H54 (cell line): ENCODE data around the gene ARHGEF6.

Experiments
- DNase-seq: peaks from one replicate; pipeline ENCODE4 v3.0.0; 2011; ENCODE audit warnings: low spot score, mixed read lengths; ENCODE audit not compliant: insufficient read length
- FAIRE-seq: peaks from 3 replicates; lab custom pipeline; 2011; peaks lifted over from hg19 to GRCh38; lab: Jason Lieb, UNC
- POLR2A ChIP-seq: IDR thresholded peaks from 2 replicates; pipeline ENCODE4 v1.6.1; 2011; ENCODE audit warnings: low read depth, mild to moderate bottlenecking, low read length

ARHGEF6 gene

DNA sequence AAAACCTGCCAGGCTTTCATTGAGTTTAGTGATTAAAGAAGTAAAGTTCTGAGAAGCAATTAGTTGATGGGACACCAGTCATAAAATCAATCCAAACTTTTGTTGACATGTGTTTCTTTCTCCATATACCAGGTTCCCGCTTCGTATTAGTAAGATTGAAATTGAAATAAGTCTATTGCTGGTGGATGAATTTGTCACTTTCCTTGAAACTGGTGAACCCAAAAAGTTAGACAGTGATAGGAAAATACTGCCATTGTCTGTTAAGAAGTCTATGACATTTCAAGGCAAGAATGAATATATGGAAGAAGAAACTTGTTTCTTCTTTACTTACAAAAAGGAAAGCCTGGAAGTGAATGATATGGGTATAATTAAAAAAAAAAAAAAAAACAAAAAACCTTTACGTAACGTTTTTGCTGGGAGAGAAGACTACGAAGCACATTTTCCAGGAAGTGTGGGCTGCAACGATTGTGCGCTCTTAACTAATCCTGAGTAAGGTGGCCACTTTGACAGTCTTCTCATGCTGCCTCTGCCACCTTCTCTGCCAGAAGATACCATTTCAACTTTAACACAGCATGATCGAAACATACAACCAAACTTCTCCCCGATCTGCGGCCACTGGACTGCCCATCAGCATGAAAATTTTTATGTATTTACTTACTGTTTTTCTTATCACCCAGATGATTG, 132.9 kb downstream of the ARHGEF6 start, which contains the start of gene CD40LG:
CD40LG (plus strand) TSS at position 482 of the 684 bp plus-strand sequence; CDS start at position 573, 91 bp downstream.
- DNase-seq: no peak
- no peak for TF ChIP-seq POLR2A
- FAIRE-seq: no peak

DNA sequence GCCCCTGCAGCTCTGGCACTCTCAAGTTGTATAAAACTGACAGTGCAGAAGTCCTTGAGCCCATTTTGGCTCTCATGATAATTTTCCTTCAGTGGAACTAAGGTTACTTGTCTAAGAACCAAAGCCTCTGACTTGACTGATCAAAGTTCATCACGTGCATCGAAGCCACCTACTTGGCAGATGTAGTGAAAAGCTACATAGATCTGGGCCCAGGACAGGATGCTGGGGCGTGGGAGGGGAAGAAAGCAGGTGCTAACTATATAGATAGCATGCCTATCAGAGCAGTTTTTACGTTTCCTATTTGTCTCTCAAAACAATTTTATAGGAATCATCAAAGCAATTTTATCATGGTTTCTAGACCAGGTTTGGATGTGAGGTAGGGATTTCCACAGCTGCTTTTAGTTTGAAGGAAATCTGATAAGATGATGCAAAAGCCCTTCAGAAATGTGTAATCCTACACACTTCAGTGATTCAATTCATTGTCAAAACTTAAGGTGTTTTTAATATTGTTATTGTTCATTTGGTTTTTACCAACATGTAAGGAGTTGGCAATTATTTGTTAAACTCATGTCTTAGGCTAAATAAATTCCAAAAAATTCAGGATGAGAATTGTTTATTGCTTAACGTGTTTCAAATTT, 134.0 kb downstream of the ARHGEF6 start:
- FAIRE-seq (no peak), DNase-seq (no peak)
- TF ChIP-seq POLR2A: no peak

DNA sequence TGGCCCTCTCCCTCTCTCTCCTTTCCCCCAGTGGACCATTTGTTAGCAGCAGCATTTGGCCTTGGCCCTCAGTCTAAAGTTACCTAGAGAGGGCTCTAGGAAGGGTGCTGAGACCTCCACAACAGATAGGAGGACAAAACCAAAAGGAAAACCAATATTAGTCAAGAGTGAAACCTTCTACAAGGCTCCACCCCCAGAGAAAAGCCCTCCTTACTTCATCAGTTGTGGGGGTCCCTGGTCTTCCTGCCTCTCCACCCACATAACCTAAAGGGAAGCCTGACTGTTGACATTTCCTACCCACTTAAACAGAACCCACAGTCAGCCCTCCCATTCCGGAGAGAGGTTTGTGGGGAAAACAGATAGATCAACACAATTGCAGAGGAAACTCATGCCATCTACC, 137.5 kb downstream of the ARHGEF6 start:
- no peak for FAIRE-seq
- no peak for TF ChIP-seq POLR2A

DNA sequence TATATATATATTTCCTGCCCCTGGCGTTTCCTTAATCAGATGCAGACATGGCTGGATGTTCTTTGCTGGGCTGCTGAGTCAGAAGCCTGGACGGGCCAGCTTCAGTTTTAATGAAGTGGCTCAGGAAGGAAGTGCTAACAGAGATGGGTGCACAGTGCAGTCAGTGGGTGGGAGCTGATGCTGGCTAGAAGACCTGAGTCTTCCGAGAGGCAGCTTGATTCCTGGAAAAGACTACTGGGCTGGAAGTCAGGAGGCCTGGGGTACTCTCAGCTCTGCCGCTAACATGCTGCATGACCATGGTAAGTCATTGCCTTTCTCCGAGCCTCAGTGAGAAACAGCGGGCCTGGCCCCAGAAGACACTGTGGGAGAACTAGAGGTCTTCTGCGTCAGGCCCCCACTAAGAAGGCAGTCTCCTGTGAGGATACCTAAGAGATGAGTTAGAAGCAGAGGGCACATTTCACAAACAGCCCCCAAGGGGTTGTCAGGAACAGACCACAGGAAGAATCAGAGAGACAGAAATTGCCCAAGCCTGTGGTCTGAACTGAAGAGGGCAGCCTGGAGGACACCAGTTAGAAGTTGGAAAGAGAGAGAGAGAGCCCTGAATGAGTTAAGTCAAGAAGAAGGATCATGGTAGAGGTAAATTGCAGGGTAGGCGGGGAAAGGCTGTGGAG, 141.1 kb downstream of the ARHGEF6 start:
- DNase-seq (no peak), FAIRE-seq (no peak)
- TF ChIP-seq POLR2A: no peak

More for the DNA sequence above, 137.5 kb downstream of the ARHGEF6 start:
- no peak for DNase-seq

DNA sequence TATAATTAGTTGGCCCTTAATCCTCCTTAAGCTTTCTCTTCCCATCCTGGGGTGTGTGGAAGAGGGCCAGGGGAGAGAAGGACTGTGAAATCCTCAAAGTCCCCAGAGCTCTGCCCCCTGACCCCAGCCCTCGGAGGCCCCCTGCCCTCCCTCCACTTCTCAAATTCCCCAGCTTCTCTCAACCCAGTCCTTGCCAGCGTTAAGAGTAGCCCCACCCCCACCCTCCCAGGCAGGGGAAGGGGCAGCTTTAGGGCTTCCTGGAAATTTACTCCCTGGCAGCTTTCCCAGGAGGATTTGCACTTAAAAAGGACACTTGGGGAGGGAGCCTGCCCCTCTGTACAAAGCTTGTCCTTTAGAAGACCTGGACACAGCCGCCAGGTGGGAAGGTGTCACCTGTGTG, 144.6 kb downstream of the ARHGEF6 start:
- DNase-seq: no peak
- no peak for FAIRE-seq
- no peak for TF ChIP-seq POLR2A

DNA sequence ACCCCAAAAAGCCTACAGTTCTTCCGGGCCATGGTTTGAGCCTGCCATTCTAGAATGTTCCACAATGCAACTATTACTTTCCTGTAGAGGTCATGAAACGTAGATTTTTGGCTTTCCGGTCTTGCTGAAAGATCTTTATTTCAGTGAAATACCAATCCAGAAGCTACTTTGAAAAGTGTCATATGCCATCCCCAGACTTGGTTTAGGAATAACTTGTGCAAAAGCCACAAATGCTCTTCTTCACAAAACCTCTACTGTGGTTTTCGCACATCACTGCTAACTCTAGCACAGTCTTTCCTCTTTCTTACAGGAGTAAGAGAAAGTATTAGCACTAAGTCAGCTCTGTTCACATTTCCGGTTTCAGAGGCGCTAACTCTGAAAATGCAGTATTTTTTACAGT, 145.5 kb downstream of the ARHGEF6 start:
- no peak for TF ChIP-seq POLR2A
- DNase-seq: no peak
- no peak for FAIRE-seq

DNA sequence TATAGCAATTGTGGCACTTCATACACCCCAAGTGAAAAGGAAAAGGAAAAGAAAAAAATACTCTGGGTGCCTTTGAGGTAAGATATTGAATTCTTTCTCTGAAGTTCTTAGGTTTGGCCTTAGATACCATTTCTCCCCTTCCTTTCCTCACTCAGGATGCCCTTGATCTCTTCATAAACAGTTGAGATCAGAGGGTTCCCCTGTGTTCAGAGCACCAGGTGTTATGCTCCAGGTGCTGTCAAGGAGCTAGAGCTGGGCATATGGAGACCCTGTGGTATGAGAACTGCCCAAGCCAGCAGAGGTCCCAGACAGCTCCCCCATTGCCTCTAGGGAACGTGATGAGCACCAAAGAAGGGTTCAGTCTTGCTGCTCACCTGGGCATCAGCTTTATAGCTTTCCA, 149.9 kb downstream of the ARHGEF6 start:
- no peak for TF ChIP-seq POLR2A
- FAIRE-seq (no peak), DNase-seq (no peak)

DNA sequence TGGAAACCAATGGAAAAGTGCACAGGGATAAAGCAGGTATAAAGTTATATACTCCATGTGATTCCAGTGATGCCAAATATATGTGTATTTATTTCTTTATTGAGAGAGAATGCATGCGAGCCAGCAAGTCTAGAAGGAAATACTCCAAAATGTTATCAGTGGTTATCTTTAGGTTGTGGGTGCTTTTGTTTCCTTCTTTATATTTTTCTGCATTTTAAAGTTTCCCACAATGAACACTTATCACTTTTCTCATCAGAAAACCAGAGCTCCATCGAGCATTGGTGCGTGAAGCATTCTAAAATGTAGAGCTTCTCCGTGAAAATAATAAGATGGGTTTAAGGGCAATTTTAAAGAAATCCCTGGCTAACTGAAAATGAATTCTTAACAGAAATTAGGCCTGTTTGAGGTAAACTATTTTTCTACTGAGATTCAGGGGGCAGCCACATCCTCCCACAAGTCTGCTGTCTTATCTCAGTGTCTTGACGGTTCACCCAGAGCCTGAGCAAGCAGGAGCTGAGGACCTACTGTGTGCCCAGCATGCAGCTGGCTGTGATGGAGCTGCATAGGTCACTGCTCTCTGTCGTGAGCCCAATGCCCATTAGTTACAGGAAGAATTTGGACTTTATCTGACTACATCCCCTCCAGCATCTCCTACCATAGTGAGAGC, 151.5 kb downstream of the ARHGEF6 start:
- no peak for FAIRE-seq
- no peak for DNase-seq
- no peak for TF ChIP-seq POLR2A

DNA sequence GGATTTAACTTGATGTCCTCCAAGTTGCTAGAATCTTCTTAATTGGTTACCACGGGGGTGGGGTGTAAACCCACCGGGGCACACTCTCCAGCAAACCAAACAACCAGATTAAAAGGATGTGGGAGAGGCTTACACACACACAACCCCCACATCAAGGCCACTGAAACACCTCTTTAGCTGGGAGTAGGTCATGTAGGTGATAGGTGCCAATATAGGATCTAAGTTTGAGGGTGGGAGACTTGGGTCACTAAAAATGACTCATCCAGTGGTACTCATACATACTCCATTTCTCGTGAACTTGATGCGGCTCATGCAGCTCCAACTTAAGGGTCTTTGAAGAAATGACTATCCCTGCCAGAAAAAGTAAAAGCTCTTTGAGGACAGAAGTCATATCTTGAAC, 153.3 kb downstream of the ARHGEF6 start:
- no peak for TF ChIP-seq POLR2A
- FAIRE-seq (no peak), DNase-seq (no peak)

DNA sequence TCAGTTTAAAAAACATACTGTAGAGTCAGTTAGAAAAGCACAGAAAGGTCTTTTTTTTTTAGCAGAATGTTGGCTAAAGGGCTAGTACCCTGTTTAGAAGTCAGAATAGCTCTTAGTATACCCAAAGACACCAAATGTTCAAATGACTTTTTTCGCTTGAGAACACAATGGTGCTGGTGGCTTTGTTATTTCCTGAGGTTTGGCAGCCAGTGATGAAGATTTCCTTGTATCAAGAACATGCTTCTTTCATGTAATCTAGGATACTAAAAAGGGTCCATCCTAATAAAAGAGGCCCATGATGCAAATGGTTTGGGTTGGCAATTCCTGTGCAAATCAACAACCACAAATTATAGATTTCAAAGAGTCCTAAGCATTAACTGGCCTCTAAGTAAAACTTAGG, 153.8 kb downstream of the ARHGEF6 start:
- FAIRE-seq (no peak), DNase-seq (no peak)
- no peak for TF ChIP-seq POLR2A

DNA sequence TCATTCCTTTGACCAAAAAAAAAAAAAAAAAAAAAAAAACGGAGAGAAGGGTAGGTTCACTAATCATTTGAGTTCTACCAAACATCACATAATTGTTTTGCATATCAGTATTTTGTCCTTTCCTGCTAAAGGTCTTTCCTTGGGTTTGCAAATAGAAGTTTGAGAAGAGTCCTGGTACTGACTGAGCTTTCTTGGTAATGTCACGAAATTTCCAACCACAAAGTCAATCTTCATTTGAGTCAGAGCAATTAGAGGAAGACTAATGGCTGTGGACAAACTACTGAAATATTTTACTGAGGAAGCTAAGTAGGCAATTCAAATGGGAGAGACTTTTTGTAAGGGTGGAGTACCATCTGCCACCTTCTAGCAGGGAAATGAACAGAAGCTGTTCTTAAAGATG, 154.5 kb downstream of the ARHGEF6 start:
- no peak for DNase-seq
- FAIRE-seq: no peak
- TF ChIP-seq POLR2A: no peak

DNA sequence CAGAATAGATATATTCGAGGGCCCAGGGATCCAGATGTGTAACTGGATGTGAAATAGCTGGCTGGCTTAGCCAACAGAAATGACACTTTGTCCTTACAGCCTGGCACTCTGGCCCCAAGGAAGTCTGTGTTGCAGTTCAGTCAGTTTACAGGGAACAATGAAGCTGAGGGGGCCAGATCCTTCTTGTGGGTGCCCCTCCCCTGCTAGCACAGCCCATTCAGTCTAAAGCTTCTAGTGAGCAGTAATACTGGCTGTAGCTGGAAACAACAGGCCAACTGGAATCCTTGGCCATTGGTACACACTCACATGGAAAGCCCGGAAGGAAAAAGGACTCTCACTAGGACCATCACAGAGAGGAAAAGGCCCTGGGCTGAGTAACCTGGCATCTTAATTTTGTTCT, 155.5 kb downstream of the ARHGEF6 start:
- DNase-seq: no peak
- no peak for FAIRE-seq
- TF ChIP-seq POLR2A: no peak

DNA sequence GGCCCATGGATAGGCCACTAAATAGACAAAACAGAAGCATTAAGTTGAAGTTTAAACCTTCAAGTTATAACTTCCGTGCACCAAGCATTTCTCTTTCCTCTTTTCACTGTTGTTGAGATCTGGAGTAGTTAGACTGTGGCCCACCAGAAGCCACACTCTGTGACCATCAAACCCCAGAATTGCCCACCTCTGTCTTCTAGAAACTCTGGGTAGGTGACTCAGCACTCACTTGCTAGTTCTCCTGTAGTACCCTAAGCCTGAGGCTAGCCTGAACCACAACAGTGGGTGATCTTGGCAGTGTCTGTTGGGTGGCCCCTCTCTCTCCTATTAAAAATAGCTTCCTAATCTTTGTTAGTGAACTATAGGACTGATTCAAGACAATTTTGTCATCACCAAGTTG, 157.3 kb downstream of the ARHGEF6 start:
- no peak for TF ChIP-seq POLR2A
- DNase-seq: no peak
- no peak for FAIRE-seq

DNA sequence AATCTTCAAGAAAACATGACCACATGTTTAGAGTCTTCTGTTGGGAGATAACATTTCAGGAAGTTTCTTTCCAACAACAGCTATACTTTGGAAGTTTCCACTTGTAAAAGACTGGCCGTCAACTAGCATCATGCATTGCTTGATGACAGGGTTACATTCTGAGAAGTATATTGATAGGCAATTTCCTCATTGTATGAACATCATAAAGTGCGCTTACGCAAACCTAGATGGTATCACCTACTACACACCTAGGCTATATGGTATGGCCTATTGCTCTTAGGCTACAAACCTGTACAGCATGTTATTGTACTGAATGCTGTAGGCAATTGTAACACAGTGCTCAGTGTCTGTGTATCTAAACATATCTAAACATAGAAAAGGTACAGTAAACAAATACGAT, 158.2 kb downstream of the ARHGEF6 start:
- DNase-seq (no peak), FAIRE-seq (no peak)
- TF ChIP-seq POLR2A: no peak

DNA sequence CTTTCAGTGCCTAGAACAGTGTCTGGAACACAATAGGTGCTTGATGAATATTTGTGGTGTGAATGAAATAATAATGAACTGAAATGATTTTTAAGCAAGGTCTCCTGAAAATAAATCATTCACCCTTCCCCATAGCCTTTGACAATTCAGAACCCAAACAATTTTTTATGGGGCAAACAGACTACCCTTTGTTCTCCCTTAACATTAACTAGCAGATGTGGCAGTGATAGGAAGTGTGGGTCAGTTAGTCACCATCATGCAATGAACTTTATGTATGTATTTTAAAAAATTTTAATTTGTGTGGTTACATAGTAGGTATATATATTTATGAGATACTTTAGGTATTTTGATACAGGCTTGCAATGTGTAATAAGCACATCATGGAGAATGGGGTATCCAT, 160.0 kb downstream of the ARHGEF6 start:
- DNase-seq: no peak
- no peak for FAIRE-seq
- no peak for TF ChIP-seq POLR2A
